HG03196 (cell line): ENCODE results near the gene ABCB6.
"Not testable (repeated sequence)": the region's sequence is repeated elsewhere in the genome, so short reads cannot be mapped to it uniquely, and the experiment has no call there.

Source experiments
- ATAC-seq: cut with Tn5 transposase; IDR thresholded peaks from one replicate; pipeline ENCODE4 v1.9.1; 2021; ENCODE audit not compliant: unreplicated experiment

Gene ABCB6

GRCh38 chr2:219214141-219214540, 4.6 kb downstream of the ABCB6 start:
- ATAC-seq: no peak

DNA sequence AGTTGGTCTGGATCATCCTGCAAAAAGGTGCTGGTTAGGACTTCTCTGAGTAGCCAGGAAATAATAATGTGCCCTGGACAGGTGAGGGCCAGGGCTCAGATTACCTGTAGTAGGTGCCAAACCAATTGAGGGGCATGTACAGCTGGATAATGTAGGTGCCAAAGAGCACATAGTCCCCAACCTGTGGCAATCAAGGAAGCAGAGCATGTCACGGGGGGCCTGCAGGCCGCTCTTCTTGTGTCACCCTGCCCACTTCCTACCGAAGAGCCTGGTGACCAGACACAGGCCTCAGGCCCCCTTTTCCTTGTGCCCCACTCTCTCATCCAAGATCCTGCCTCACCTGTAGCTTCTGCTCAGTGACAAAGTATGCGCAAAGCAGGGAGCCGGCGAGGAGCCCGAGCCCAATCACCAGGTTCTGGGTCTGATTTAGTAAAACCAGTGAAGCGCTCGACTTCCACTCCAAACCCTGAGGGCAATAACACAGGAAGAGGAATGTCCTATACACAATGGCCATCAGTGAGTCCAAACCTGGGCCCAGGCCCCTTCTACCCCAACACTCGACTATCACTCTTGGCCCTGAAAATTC, 5.2 kb downstream of the ABCB6 start:
- ATAC-seq: no peak

DNA sequence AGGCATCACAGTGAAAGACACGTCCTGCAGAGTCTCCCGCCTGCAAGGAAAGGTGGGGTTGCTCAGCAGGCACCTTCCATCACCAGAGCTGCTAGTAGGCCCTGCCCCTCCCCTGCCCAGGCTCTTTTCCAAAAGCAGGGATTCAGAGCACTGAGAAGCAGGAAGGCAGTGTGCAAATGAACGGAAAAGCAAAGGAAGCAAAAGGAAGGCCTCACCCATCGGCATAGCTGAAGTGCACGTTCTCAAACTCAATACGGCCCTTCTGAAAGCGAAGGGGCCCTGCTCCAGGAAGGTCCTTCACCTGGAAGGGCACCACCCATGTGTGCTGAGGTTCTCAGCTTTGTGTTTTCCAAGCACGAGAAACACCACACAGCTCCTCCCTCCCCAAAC, 5.7 kb downstream of the ABCB6 start:
- ATAC-seq: no peak

DNA sequence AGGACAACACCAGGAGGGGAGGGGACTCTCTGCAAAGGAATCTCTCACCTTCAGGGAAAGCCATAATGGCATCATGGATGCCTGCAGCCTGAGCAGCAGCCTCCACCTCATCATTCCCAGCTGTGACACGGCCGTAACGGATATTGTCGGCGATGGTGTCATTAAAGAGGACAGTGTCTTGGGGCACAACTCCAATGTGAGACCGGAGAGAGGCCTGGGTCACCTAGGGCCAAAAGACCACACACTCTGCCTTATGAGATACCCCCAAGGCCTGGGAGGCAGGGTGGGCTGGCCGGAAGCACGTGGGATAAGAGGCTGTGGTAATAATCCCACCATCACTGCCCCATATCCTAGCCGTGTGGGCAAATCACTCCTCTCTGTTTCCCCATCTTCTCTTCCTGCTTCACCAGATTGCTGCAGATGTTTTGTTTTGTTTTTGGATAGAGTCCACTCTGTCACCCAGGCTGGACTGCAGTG, 7.8 kb downstream of the ABCB6 start:
- ATAC-seq: no peak

GRCh38 chr2:219210196-219210885, 8.4 kb downstream of the ABCB6 start:
- ATAC-seq: no peak

GRCh38 chr2:219209236-219210195, 9.2 kb downstream of the ABCB6 start:
- ATAC-seq: no peak

DNA sequence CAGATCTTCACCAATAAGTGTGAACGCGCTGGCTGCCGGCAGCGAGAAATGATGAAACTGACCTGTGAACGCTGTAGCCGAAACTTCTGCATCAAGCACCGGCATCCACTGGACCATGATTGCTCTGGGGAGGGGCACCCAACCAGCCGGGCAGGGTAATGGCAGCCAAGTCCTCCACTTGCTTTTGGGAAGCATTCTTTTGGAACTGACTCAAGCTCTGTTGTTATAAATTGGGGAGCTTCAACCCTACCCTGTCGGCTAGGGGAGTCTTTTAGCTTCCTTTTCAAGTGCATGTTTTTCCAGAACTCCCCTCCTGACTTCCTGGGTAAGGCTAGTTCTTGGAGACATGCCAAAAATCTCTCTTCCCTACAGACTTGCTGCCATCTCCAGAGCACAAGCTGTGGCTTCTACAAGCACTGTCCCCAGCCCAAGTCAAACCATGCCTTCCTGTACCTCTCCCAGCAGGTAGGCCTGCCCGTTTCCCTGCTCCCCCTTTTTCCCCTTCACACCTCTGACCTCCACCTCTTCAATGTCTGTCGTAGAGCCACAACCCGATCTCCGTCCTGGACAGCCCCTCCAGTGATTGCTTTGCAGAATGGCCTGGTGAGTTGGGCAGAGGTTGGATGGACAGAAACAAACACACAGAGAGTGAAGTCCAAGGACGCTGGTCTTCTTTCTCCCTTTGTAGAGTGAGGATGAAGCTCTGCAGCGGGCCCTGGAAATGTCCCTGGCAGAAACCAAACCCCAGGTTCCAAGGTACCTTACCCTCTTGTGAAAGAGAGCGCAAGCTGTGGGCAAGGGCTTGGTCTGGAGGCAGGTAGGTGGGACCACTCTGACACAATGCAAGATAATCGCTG, 10.6 kb downstream of the ABCB6 start:
- no peak for ATAC-seq

DNA sequence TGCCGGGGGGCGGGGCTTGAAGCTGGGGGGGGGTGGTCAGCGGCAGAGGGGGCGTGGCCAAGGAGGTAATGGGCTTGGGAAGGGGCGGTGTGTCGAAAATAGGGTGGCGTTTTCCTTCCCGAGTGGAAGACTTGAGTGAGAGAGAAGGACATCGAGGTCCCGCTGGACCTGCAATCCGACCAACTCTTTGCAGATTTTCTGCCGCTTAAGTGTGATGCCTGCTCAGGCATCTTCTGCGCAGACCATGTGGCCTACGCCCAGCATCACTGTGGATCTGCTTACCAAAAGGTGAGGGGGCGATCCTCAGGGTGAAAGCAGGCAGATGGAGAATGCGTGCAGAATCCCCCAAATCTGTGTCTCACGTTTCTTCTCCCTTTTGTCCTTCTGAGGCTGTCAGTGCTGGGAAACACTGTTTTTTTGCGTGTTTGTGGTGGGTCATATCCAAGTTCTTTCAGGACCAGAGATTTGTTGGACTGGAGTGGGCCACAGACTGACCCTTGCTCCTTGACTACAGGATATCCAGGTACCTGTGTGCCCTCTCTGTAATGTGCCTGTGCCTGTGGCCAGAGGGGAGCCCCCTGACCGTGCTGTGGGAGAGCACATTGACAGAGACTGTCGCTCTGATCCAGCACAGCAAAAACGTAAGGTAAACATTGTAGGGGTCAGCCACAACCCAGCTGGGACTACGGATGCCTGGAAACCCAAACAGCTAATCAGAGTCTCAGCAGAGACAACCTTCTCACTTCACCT, 11.4 kb downstream of the ABCB6 start:
- no peak for ATAC-seq

DNA sequence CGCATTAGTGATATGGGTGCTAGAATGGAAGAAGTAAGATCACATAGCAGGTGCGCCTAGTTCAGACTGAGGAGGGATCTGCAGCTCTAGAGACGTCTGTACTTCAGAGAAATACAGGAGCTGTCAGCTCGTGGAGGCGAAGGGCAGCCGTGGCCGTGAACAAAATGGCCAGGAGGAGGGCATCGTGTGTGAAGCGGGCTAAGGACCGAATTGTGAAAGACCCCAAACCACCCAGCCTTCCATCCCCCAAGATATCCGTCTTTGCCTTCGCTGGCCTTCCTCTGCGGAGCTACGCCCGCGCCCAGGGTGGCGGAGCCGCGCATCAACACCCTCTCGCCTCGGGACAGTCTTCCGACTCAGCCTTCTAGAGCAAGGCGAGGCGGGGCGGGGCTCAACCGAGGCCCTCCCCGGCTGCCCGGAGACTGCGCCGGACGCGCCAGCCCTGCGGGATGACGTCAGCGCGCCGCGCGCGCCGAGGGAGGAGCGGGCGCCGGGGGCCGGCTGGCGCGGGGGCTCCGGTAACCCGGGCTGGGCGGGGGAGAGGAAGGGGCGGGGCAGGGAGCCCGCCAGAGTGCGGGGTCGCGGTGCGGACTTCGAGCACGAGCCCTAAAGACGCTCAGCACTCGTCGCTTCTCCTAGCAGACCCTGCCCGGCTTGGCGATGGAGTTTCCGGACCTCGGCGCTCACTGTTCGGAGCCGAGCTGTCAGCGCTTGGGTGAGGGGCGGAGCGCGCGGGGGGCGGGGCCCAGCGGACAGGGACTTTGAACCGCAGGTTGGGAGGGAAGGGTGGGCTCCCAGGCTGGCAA, 12.2 kb downstream of the ABCB6 start, which contains the start of gene ZFAND2B:
Gene ZFAND2B (plus strand): TSS at position 455 of the 806 bp plus-strand sequence. CDS start 206 bp downstream, at position 661.
- ATAC-seq: peak; percentile 95

- no peak for ATAC-seq
Observed at GRCh38 chr2:219205981-219206327, 12.8 kb downstream of the ABCB6 start.

GRCh38 chr2:219205165-219205538, 13.6 kb downstream of the ABCB6 start:
- ATAC-seq: no peak

GRCh38 chr2:219204425-219205164, 14.2 kb downstream of the ABCB6 start:
- ATAC-seq: no peak

- not testable (repeated sequence) for ATAC-seq
Observed at GRCh38 chr2:219201331-219201730, 17.4 kb downstream of the ABCB6 start.

DNA sequence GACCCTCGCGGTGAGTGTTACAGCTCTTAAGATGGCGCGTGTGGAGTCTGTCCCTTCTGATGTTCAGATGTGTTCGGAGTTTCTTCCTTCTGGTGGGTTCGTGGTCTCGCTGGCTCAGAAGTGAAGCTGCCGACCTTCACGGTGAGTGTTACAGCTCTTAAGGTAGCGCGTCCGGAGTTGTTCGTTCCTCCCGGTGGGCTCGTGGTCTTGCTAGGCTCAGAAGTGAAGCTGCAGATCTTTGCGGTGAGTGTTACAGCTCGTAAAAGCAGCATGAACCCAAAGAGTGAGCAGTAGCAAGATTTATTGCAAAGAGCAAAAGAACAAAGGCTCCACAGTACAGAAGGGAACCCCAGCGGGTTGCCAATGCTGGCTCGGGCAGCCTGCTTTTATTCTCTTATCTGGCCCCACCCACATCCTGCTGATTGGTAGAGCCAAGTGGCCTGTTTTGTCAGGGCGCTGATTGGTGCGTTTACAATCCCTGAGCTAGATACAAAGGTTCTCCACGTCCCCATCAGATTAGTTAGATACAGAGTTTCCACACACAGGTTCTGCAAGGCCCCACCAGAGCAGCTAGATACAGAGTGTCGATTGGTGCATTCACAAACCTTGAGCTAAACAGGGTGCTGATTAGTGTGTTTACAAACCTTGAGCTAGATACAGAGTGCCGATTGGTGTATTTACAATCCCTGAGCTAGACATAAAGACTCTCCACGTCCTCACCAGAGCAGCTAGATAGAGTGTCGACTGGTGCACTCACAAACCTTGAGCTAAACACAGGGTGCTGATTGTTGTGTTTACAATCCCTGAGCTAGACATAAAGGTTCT, 18.0 kb downstream of the ABCB6 start:
- not testable (repeated sequence) for ATAC-seq

DNA sequence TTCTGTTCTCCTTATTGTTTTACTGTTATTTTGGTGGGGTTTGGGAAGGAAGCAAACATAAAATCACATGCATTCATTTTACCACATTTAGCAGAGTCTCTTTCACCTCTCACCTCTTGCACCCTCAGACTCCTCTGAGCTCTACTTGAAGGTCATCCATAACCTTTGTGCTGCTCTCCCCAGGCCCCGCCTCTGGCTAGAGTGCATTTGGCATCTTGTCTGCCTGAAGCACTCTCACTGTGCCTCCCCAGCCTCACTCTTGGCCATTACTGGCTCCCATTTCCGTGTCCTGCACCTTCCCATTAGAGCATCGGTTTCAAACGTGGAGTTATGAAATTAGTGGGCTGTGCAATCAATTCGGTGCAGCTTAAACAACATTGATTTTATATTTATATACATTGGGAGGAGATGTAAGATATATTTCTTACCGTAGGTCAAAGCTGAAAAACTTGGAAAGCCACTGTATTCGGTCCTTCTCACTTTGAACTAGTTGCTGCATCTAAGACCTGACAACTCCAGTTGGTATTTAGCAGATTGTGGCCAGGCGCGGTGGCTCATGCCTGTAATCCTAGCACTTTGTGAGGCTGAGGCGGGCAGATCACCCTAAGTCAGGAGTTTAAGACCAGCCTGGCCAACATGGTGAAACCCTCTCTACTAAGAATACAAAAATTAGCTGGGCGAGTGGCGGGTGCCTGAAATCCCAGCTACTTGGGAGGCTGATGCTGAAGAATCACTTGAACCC, 19.1 kb downstream of the ABCB6 start:
- no peak for ATAC-seq

GRCh38 chr2:219198974-219199373, 19.8 kb downstream of the ABCB6 start:
- no peak for ATAC-seq

DNA sequence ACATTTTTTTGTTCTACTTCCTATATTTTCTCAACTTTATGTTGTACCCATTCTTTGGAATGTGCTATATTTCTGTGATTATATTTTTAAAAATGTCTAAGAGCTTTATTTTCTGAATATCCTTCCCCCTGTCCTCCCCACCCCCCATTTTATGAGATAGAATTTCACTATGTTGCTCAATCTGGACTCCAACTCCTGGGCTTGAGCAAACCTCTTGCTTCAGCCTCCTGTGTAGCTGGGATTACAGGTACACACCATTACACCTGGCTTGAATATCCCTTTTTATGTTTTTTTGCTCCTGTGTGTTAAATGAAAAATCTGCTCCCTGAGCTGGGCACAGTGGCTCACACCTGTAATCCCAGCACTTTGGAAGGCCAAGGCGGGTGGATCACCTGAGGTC, 21.4 kb downstream of the ABCB6 start:
- no peak for ATAC-seq
